Astrocyte (in vitro differentiated cells and primary cell): ENCODE data around the gene ZFHX3. TPM values are rescaled to one million over a fixed set of nuclear protein-coding genes. Genes with fewer than 3 reads are reported as not detected.

Experiments used
- DNase-seq: peaks from one replicate; pipeline ENCODE4 v3.0.0-alpha.2; 2010; ENCODE audit warnings: low read depth
- FAIRE-seq: peaks from 2 replicates; lab custom pipeline; 2011; peaks lifted over from hg19 to GRCh38; lab: Jason Lieb, UNC
- H2AFZ ChIP-seq: 2 replicates; pipeline ENCODE4 v1.6.0; 2012; ENCODE audit warnings: low read depth, low read length, inconsistent platforms
- H3K27ac ChIP-seq: 2 replicates; pipeline ENCODE4 v1.5.1; 2011; ENCODE audit warnings: low read depth, low read length, inconsistent platforms
- H3K27me3 ChIP-seq: 2 replicates; pipeline ENCODE4 v1.6.0; 2011; ENCODE audit warnings: low read length, inconsistent platforms; ENCODE audit not compliant: insufficient read depth
- H3K36me3 ChIP-seq: 2 replicates; pipeline ENCODE4 v1.5.1; 2011; ENCODE audit warnings: low read length, inconsistent platforms; ENCODE audit not compliant: insufficient read depth
- H3K4me1 ChIP-seq: 2 replicates; pipeline ENCODE4 v1.5.1; 2011; ENCODE audit warnings: low read length, inconsistent platforms; ENCODE audit not compliant: insufficient read depth
- H3K4me2 ChIP-seq: 2 replicates; pipeline ENCODE4 v1.6.0; 2012; ENCODE audit warnings: low read length, inconsistent platforms
- H3K4me3 ChIP-seq: 2 replicates; pipeline ENCODE4 v1.5.1; 2011; ENCODE audit warnings: low read depth, mild to moderate bottlenecking, low read length, inconsistent platforms; ENCODE audit not compliant: insufficient read depth
- H3K79me2 ChIP-seq: 2 replicates; pipeline ENCODE4 v1.6.0; 2012; ENCODE audit warnings: mild to moderate bottlenecking, low read length, inconsistent platforms; ENCODE audit not compliant: insufficient read depth
- H3K9ac ChIP-seq: 2 replicates; pipeline ENCODE4 v1.6.0; 2012; ENCODE audit warnings: mild to moderate bottlenecking, low read length, inconsistent platforms
- H3K9me3 ChIP-seq: 2 replicates; pipeline ENCODE4 v1.5.1; 2012; ENCODE audit warnings: low read depth, mild to moderate bottlenecking, low read length, inconsistent platforms; ENCODE audit not compliant: insufficient read depth
- H4K20me1 ChIP-seq: 2 replicates; pipeline ENCODE4 v1.6.0; 2012; ENCODE audit warnings: low read length, inconsistent platforms; ENCODE audit not compliant: insufficient read depth
- H3K27ac Mint-ChIP-seq: one replicate; pipeline ENCODE4 v1.8.0; 2021; ENCODE audit warnings: mild to moderate bottlenecking, mixed read lengths; ENCODE audit not compliant: unreplicated experiment
- H3K27me3 Mint-ChIP-seq: one replicate; pipeline ENCODE4 v1.8.0; 2021; ENCODE audit warnings: low read depth, mixed read lengths; ENCODE audit not compliant: unreplicated experiment
- H3K36me3 Mint-ChIP-seq: one replicate; pipeline ENCODE4 v1.8.0; 2021; ENCODE audit warnings: low read depth, mixed read lengths; ENCODE audit not compliant: unreplicated experiment
- H3K4me1 Mint-ChIP-seq: one replicate; pipeline ENCODE4 v1.8.0; 2021; ENCODE audit warnings: low read depth, mixed read lengths; ENCODE audit not compliant: unreplicated experiment
- H3K4me3 Mint-ChIP-seq: one replicate; pipeline ENCODE4 v1.8.0; 2021; ENCODE audit warnings: mild to moderate bottlenecking, moderate library complexity, mixed read lengths; ENCODE audit not compliant: unreplicated experiment
- H3K9me3 Mint-ChIP-seq: one replicate; pipeline ENCODE4 v1.8.0; 2021; ENCODE audit warnings: mild to moderate bottlenecking, mixed read lengths; ENCODE audit not compliant: unreplicated experiment
- CTCF ChIP-seq: IDR thresholded peaks from 2 replicates; pipeline ENCODE4 v1.5.1; 2011; ENCODE audit warnings: low read depth, mild to moderate bottlenecking, inconsistent platforms, low read length, moderate library complexity; ENCODE audit not compliant: insufficient read depth
- EZH2 ChIP-seq: IDR thresholded peaks from 2 replicates; pipeline ENCODE4 v1.6.1; 2012; ENCODE audit warnings: mild to moderate bottlenecking, low read length, inconsistent platforms; ENCODE audit not compliant: insufficient read depth
- total RNA-seq: library from RNA; stranded (reverse); gene quantifications from 2 replicates; pipeline ENCODE4 v1.2.1, GENCODE V29; 2021

The ZFHX3 gene
- total RNA-seq, 1 donor from 2014 or later: 19.7 TPM

- Histone ChIP-seq H4K20me1 (peaks cover 57% of the 10 kb centered on the region), H3K27me3 (no peaks in the 10 kb centered on the region), H2AFZ (no peak overlapping the region), H3K79me2 (peaks cover 83% of the 10 kb centered on the region), H3K9me3 (peaks cover 2% of the 10 kb centered on the region), H3K27ac (no peak overlapping the region), H3K36me3 (no peaks in the 10 kb centered on the region), H3K4me3 (no peak overlapping the region), H3K4me1 (peaks cover 17% of the 10 kb centered on the region), H3K4me2 (peak overlapping the region; percentile 66), H3K9ac (no peak overlapping the region)
- peaks cover 15% of the 10 kb centered on the region for H3K4me1 Mint-ChIP-seq
- H3K9me3 Mint-ChIP-seq: peaks cover 10% of the 10 kb centered on the region
- peaks cover 14% of the 10 kb centered on the region for H3K36me3 Mint-ChIP-seq
- FAIRE-seq: no peak
- no peak overlapping the region for H3K4me3 Mint-ChIP-seq
- peak; percentile 58 for DNase-seq
- TF ChIP-seq CTCF (no peak), EZH2 (no peak)
- no peak overlapping the region for H3K27ac Mint-ChIP-seq
- no peaks in the 10 kb centered on the region for H3K27me3 Mint-ChIP-seq
These were observed 47.7 kb downstream of the ZFHX3 start for GRCh38 chr16:73000020-73000906.

GRCh38 chr16:72999541-73000019 is 48.3 kb downstream of the ZFHX3 start:
- Histone ChIP-seq H3K27me3 (no peaks in the 10 kb centered on the region), H3K36me3 (no peaks in the 10 kb centered on the region), H3K4me1 (peaks cover 17% of the 10 kb centered on the region), H2AFZ (no peak overlapping the region), H3K9ac (no peak overlapping the region), H4K20me1 (peaks cover 63% of the 10 kb centered on the region), H3K27ac (no peak overlapping the region), H3K4me2 (peak overlapping the region; percentile 66), H3K4me3 (no peak overlapping the region), H3K79me2 (peaks cover 86% of the 10 kb centered on the region), H3K9me3 (peaks cover 2% of the 10 kb centered on the region)
- Mint-ChIP-seq H3K4me1 (peaks cover 15% of the 10 kb centered on the region), H3K27ac (no peak overlapping the region), H3K27me3 (no peaks in the 10 kb centered on the region), H3K4me3 (no peak overlapping the region), H3K36me3 (peaks cover 14% of the 10 kb centered on the region), H3K9me3 (peaks cover 10% of the 10 kb centered on the region)
- no peak for DNase-seq
- no peak for TF ChIP-seq CTCF
- no peak for TF ChIP-seq EZH2
- FAIRE-seq: no peak

GRCh38 chr16:72997141-72997542 is 50.8 kb downstream of the ZFHX3 start:
- TF ChIP-seq EZH2 (no peak), CTCF (no peak)
- Mint-ChIP-seq H3K4me1 (peaks cover 11% of the 10 kb centered on the region), H3K4me3 (no peak overlapping the region), H3K36me3 (peaks cover 14% of the 10 kb centered on the region), H3K27ac (no peak overlapping the region), H3K9me3 (peaks cover 10% of the 10 kb centered on the region), H3K27me3 (no peaks in the 10 kb centered on the region)
- Histone ChIP-seq H3K9me3 (peaks cover 2% of the 10 kb centered on the region), H3K27me3 (no peaks in the 10 kb centered on the region), H2AFZ (no peak overlapping the region), H3K9ac (no peak overlapping the region), H3K4me3 (no peak overlapping the region), H4K20me1 (peaks cover 73% of the 10 kb centered on the region), H3K27ac (no peak overlapping the region), H3K36me3 (no peaks in the 10 kb centered on the region), H3K4me1 (peaks cover 14% of the 10 kb centered on the region), H3K4me2 (no peak overlapping the region), H3K79me2 (peaks cover 96% of the 10 kb centered on the region)
- no peak for FAIRE-seq
- DNase-seq: no peak
